Activated T-helper 1 cell treated with Interleukin-2 at 50 U/mL for 16 hours (primary cell): ENCODE measurements around the gene DAB2IP.

ENCODE experiments used
- DNase-seq: peaks from one replicate; pipeline ENCODE4 v3.0.0-alpha.2; 2020; ENCODE audit warnings: low read depth

DAB2IP gene

DNA sequence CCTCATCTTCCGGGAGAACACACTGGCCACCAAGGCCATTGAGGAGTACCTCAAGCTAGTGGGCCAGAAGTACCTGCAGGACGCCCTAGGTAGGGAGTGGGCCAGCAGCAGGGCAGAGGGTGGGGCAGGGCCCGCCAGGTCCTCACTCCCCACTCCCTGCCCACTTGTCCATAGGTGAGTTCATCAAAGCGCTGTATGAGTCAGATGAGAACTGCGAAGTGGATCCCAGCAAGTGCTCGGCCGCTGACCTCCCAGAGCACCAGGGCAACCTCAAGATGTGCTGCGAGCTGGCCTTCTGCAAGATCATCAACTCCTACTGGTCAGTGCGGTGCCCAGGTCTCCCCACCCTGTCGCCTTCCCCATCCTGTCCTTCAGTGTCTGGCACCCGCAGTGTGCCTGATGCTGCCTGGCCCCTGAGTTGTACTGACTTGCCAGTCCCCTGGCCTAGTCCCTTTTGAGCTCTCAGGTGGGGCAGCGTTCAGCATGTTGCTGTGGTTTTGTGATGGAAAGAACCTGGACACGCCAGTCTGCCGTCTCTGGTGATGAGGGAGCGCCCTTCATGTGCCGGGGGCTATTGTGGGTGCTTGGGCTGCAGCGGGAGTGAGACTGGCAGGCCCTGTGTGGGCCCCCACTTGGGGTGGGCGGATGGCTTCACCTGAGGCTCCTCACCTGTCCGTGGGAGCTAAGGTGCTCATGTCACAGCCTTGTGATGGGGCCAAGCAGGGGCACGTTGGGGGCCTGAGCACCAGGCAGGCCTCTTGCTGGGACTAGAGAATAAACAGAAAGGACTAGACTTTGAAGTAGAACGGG, 112.3 kb downstream of the DAB2IP start:
- DNase-seq = no peak

DNA sequence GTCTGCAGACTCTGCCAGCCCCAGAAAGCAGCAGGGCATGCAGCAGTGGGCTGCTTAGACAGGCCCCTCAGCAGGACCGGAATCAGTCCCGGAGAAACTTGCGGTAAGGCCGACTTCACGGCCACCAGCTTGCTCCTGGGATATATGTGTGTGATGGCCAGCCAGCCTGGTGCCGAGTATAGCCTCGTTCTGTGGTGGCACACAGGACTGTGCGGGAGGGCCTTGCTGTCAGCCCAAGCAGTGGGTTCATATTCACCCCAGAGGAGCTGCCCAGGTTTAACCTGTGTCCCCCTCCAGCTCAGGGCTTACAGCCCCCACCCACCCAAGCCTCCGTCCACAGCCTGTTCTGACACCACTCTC, 112.9 kb downstream of the DAB2IP start:
- DNase-seq = no peak

GRCh38 chr9:121765021-121765950, 113.9 kb downstream of the DAB2IP start:
- DNase-seq = no peak

- DNase-seq = no peak
Measured at GRCh38 chr9:121766081-121766683, 114.7 kb downstream of the DAB2IP start.

GRCh38 chr9:121767171-121767769, 115.8 kb downstream of the DAB2IP start:
- DNase-seq = no peak

DNA sequence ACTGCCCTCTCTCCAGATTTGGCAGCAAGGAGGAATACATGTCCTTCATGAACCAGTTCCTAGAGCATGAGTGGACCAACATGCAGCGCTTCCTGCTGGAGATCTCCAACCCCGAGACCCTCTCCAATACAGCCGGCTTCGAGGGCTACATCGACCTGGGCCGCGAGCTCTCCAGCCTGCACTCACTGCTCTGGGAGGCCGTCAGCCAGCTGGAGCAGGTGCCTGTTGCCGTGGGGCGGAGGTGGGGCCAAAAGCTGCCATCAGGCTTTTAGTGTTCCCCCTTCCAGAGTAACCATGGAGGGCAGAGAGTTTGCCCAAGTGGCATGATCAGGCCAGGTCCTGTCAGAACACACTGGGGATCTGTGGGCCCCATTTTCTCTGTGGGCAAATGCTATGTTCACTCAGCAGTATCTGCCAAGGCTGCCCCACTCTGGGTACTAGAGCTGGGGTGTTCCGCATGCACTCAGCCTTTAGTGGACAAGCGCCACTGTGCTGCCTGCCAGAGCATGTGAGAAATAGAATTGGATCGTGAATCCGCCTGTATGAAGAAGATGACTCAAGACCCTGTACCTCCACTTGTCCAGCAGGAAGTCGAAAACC, 117.1 kb downstream of the DAB2IP start:
- no peak for DNase-seq

DNA sequence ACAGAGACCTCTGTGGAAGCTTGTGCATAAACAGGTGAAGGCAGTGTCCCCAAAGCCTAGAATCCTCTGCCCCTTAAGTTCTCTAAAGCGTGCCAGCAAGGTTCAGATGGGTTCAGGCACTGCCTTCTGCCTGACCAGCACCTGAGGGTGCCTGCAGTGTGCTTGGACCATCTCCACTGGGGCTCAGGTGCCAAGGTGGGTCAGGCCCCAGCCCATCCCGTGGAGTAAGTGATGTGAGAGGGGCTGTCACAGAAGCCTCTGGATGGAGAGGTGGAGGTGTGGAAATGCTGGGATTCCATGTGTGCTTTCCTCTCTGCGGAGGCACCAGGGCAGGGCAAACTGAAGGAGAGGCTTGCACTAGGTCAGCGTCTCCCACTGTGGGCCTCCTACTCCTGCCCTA, 118.5 kb downstream of the DAB2IP start:
- no peak for DNase-seq

- no peak for DNase-seq
Measured at GRCh38 chr9:121770415-121771273, 119.2 kb downstream of the DAB2IP start.

DNA sequence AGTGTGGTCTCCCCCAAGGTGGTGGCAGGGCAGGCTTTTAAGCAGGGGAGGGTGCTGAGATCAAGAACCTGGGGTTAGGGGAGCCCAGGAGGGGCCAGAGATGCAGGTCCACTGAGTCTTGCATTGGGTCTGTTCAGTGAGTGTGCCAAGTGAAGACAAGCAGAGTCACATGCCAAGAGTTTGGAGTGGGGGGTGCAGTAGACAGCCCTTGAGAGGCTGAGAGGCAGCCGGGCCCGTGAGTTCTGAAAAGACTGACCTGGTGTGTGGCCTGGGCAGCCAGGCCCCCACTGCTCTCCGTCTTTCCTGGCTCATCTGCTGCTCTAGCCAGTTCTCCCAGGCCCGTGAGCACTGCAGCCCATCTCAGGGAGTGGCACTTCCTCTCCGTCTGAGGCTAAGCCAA, 120.0 kb downstream of the DAB2IP start:
- DNase-seq = no peak

DNA sequence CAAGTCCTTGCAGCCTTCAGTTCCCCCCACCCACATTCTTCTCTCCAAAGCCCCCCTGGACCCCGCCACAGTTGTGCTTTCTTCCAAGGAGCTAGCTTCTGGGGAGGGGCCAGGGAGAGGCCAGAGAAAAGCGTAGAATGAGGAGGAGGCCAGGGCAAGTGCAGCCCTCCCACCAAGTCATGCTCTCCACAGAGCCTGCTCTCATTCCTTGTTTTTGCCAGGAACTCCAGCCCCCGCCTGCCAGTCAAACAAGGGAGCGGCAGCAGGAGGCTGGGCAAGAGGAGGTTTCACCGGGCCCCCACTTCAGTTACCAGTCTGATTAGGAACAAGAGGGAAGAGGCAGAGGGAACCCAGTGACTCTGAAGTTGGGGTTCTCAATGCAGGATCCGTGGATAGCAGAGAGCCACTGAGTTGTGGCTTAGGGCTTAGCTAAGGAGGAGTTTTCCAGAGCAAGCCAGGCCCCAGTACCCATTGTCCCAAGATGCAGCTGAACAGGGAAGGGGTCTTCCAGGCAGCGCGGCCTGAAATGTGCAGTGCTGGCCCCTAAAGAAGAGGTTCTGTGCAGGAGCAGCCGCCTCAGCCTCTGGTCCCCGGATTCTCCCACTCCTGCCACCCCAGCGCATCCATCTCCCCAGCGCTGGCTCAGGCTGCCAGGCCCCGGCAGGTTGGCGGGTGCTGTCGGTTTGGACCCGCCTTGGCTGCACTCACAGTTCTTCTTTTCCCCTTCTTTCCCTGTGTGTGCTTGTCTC, 120.6 kb downstream of the DAB2IP start:
- no peak for DNase-seq

- DNase-seq = no peak
Measured at GRCh38 chr9:121772600-121773285, 121.3 kb downstream of the DAB2IP start.

DNA sequence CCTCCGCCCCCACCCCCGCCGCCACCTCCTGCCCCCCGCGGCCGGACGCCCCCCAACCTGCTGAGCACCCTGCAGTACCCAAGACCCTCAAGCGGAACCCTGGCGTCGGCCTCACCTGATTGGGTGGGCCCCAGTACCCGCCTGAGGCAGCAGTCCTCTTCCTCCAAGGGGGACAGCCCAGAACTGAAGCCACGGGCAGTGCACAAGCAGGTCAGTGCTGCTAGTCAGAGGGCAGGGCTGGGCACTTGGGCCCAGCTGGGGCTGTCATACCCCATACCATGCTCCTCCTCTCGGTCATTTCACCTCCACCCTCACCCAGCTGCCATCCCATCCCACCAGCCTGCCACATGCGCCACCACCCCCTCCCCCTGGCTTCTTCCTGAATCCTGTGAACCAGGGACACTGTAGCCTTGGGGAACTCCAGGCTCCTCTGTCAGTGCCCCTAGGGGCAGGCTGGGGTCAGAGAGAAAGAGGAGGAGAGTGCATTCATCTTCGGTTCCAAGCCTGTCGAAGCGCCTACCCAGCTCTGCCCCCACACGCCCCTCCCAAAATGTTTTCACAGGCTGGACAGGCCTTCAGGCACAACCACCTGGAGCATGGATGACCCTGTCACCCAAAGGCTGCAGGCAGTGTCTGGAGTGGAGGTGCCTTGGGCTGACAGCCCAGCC, 122.0 kb downstream of the DAB2IP start:
- DNase-seq = no peak

DNA sequence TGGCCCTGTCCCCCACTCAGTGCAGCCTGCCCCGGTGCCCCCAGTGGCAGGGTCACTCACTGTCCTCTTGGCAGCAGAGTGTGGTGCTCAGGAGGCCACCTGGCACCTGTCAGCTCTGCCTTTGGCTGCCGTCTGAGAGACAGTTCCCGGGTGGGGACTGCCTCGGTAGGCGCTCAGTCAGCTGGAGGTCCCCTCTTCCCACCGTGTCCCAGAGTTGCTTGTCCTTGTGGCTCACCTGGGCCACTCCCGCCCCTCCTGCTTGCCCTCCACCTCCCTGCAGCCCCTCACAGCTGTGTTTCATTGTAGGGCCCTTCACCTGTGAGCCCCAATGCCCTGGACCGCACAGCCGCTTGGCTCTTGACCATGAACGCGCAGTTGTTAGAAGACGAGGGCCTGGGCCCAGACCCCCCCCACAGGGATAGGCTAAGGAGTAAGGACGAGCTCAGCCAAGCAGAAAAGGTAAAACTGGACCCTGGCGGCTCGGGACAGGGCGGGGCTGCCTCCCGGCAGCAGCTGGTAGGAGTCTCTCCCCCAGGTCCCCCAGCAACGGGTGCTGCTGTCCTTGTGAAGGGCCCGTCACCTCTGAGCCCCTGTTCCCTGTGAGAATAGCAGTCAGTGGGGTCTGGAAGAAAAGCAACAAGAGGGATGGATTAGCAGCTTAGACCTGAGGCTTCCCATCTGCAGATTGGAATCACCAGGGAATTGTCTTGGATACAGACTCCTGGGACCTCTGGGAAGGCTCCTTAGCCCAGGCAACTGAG, 122.7 kb downstream of the DAB2IP start:
- no peak for DNase-seq

DNA sequence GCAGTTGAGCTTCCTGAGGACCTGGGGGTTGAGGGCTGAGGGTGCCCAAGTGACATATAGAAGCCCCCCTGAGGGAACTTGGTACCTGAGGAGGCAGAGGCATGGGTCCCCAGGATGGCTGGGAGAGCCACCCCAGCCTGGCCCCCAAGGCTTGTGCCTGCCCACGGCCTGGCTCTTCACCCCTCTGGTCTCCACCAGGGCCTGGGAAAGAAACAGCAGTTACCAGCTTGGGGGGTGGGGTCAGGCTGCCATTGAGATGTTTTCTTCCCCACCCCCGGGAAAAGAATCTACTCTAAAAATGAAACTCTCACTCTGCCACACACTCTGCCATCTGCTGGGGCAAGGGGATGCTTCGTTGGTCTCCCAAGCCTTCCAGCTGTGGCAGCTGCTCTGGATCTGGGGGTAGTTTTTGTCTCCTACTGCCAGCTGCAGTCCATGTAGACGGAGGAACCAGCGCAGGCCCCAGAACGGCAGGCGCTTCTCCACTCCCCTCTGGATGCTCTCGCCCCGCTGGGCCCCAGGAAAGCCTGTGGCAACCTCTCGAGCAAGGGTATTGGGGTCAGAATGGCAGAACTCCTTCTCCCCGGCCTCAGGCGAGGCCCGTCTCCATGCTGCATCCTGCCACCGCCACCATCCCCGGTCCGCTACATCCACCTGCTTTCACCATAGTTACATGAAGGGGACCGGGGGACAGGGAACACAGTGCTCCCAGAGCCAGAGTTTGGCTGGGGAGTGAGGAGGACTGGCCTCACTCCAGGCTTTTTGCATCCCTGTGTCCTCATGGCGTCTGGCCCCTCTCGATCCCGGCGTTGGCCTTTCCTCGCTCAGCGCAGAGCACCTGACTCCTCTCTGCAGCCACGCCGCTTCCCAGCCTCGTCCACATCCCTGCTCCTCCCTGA, 123.5 kb downstream of the DAB2IP start:
- no peak for DNase-seq

DNA sequence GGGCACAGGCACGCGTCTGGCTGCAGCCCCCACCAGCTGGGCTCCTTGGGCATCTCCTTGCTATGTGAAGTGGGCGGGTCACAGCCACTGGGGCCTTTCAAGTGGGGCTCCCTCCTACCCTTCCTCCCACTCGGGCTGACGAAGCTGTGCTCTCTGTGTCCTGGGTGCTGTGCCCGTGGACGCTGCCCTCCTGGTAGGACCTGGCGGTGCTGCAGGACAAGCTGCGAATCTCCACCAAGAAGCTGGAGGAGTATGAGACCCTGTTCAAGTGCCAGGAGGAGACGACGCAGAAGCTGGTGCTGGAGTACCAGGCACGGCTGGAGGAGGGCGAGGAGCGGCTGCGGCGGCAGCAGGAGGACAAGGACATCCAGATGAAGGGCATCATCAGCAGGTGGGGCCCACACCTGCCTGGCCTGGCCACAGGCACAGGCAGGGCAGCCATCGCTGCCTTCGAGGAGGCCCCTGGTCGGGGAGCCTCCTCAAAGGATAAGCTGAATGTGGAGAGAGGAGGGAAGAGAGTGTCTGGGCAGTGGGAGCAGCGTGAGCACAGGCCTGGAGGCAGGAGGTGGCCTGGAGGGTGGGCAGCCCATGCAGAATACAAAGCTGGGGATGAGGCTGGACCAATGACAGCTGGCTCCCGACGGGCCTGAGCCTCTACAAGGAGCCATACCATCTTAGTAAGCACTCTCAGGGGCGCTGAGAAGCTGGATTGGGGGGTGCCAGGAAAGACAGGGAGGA, 124.7 kb downstream of the DAB2IP start:
- no peak for DNase-seq
